ENCODE data around the gene RGS8.

Gene RGS8, protein sequence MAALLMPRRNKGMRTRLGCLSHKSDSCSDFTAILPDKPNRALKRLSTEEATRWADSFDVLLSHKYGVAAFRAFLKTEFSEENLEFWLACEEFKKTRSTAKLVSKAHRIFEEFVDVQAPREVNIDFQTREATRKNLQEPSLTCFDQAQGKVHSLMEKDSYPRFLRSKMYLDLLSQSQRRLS

DNA sequence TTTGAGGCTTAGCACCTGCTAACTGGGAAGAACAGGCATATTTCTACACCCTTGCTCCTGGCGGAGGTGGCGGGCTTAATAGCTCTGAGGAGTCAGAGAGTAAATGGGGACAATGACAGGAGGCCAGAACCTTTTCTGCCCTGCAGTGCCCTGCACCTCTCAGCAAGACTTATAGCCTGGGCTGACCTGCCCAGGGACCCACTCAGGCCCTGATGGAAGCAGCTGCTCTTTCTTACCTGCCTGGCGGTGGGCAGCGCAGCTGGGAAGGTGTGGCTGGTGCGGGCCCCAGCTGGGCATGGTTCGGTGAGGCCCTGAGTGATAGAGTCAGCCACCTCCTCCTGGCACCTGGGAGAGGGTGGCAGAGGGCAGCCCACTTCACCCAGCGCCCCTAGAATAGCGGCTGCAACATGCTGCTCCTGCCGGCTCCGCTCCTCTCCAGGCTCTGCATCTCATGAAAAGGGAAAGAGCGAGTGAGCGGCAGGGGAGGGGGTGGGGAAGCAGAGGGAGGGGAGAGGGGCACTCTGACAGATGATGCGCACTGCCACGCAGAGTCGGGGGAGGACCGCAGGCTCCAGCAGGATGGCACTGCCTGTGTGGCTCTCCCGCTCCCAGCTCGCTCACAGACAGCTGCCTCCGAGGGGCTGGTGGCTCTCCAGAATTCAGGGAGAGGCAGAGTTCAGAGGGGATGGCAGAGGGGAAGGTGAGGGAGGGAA is at the start of gene RGS8:
RGS8 (minus strand) TSS at position 472 of the 713 bp plus-strand sequence. CDS start 14,938 bp downstream, outside the sequence.
- no peak for DNase-seq (ENCODE audit: low spot score)

GRCh38 chr1:182731852-182732575 is 47.6 kb upstream of the RGS8 start:
- DNase-seq (ENCODE audit: low spot score) = no peak

GRCh38 chr1:182726912-182727311 is 42.5 kb upstream of the RGS8 start:
- no peak for DNase-seq (ENCODE audit: low spot score)

DNA sequence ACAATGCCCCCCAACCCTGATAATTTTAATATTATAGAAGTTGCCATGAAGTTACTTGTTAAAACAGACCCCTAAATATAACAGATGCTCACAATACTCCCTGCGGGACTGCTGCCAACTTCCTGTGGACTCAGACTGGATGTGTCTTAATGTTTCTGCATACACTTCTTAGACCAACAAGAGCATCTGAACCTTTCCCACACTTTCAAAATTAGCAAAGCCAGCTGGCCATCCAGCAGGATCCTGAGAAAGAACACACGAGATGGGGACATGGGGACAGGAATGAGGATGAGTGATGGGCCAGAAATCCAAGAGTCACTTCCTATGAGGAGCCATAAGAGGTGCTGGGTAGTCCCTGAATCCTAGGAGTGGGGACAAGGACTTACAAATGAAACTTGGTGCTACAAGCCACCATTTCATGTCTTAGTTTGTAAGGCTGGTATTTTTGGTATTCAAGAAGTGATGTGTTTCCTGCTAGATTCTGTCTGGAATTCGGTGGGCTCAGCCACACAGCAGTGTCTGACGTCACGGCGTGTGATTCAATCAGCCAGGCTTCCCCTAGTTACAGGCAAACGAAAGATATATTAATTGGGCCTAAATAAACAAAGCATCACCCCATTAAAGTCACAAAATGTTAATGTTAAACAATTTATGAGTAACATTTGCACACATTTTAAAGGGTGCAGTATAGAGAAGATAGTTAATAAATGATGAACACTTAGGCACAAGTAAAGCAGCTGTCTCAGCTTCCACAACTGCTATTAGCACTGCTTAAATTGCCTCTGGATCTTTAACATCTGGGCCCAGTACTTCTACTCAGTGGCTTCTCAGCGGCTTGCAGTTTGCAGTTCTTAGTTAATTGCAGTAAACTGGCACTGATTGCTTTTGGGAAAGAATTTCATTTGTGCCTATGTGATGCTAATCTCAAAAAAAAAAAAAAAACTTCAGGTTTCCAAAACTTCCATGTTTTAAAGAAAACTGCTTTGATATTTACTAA is 41.2 kb upstream of the RGS8 start:
- DNase-seq (ENCODE audit: low spot score) = no peak

DNA sequence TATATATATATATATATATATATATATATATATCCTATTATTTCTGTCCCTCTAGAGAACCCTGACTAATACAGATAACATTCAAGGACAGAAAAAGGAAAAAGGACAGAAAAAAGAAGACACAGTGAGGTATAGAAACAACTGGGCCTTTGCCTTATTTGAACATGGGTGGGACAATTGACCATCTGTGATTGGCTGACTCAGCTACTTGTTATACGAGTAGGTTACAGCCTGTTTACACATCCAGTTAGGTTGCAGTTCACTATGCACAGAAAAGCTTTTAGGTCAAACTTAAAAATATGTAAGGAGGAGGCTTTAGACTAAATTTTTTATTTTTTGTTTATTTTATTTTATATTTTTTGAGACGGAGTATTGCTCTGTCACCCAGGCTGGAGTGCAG is 39.8 kb upstream of the RGS8 start:
- no peak for DNase-seq (ENCODE audit: low spot score)

DNA sequence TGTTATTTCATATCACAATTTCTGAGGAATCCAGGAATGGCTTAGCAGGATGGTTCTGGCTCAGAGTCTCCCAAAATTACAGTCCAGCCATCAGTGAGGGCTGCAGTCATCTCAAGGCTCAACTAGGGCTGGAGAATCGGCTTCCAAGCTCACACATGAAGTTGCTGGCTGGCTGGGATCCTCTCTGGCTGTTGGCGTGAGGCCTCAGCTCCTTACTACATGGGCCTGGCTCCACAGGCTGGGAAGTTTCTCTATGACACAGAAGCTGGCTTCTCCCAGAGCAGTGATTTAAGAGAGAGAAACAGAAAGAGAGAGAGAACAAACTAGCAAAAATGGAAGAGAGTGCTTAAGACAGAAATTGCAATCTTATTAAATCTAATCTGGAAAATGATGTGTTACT is 38.8 kb upstream of the RGS8 start:
- DNase-seq (ENCODE audit: low spot score) = no peak

DNA sequence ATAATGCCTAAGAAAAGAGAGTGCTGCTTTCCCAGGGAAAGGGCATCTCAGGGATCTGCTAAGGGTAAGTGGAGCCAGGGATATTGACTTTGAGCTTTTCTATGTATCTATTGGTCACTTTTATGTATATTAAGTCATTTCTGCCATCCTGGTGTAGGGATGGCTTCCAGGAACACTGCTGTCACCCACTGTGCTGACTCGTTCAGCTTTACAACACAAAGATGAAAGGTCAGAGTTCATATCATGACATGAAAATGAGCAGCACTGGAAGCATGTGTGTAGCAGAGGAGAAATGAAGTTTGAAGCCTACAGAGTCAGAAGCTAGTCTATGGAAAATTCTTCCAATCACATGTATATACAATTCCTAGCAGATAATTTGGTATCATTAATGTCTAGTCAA is 37.1 kb upstream of the RGS8 start:
- DNase-seq (ENCODE audit: low spot score) = no peak

DNA sequence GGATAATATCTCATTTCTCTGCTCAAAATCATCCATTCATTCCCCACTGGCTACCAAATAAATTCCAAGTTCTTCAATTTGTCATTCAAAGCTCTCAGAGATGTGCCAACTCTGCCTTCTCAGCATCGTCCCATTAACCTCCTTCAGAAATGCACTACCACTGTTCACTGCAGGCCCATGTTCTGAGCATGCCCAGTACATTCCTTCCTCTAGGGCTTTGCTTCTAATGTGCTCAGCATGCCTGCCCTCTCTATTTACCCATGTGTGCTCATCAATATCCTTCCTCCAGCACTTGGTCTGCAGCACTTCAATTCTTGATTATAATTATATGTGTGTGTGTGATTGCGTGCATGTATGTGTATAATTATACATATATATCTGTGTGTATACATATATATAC is 36.1 kb upstream of the RGS8 start:
- no peak for DNase-seq (ENCODE audit: low spot score)

- no peak for DNase-seq (ENCODE audit: low spot score)
Measured at GRCh38 chr1:182719553-182719952, 35.2 kb upstream of the RGS8 start.

- no peak for DNase-seq (ENCODE audit: low spot score)
Measured at GRCh38 chr1:182718311-182718710, 33.9 kb upstream of the RGS8 start.

DNA sequence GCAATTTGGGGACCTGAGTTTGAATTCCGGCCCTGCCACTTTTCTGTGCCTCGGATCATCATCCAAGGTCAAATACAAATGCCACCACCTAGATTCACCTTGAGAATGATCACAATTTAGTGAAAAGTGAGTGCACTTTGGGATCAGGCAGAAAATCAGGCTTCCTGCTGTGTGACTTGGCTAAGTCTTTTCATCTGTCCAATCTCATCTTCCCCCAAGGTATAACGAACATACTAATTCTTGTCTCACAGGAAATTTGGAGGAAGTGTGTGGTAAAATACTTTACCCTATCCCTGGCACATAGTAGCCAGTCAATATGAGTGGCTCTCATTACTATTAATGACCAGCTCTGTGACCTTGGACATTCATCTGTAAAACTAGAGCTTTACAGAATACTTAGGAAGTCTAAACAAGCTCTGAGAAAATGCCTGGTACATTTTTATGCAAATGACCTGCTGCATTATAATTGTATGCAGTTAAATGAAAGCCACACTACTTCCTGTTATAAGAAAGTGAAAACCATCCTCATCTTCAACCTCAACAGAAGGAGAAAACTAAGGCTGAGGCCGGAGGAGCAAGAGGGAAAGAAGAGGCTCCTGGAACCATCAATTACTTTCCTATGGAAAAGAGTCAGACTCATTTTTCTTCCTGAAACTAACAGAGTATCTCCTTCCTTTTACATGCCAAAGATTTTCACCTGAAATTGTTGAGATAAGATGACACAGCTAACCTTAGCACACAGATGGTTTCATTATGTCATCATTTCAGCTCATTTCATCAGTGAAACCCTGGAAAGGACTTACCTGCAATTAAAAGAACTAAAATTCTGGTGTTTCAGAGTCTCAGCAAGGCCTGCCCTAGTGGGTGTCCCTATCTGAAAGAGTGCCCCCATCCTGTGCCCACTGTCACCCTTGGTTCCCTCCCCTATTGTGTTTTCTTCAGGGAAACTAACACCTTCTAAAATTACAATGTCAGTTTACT is 32.6 kb upstream of the RGS8 start:
- no peak for DNase-seq (ENCODE audit: low spot score)

DNA sequence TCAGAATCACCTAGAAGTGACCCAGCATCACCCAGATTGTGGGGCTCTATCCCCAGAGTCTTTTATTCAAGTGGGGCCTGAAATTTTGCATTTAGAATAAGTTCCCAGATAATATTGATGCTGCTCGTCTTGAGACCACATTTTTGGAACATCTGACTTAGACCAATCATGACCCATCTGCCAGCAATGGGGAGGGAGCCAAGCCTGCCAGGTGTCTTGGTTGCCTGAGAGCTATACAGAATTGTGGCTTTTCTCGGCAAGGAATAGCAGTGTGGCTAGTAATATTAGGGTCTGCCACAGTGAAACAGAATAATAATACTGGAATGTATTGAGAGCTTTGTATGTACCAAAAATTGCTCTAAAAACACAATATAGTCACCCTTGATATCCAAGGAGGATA is 31.1 kb upstream of the RGS8 start:
- no peak for DNase-seq (ENCODE audit: low spot score)

DNA sequence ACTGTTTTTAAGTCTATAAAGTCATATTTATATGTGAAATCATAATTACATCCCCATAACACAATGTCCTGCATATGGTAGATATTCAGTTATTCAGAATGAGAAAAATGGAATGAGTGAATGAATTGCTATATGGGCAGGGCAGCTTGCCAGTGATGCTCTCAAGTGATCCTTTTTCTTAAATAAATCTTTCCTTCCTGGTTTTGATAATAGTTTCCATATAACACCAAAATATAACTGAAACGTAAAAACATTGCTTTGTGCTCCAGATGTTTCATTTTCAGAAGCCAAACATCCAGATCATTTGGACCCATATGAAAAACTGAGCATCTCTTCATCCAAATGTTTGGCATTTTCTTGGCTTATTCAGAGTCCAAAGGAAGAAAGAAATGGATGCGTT is 30.2 kb upstream of the RGS8 start:
- DNase-seq (ENCODE audit: low spot score) = no peak

DNA sequence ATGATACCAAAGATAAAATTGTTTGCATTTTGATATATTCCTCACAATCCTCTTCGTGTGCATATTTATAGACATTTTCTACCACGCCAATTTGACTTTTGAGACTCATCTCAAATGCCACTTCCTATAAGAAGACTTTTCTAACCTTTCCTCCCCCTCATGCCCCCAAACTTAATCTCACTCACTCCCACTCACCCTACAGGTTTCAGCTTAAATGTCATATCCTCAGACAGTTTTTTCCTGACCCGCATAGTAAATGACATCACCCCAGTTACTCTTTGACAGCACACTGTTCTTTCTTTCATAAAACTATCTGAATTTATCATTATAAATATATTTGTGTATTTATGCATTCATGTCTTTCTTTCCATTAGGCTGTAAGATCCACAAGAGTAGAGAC is 29.6 kb upstream of the RGS8 start:
- no peak for DNase-seq (ENCODE audit: low spot score)

GRCh38 chr1:182713492-182713891 is 29.1 kb upstream of the RGS8 start:
- DNase-seq (ENCODE audit: low spot score) = no peak

DNA sequence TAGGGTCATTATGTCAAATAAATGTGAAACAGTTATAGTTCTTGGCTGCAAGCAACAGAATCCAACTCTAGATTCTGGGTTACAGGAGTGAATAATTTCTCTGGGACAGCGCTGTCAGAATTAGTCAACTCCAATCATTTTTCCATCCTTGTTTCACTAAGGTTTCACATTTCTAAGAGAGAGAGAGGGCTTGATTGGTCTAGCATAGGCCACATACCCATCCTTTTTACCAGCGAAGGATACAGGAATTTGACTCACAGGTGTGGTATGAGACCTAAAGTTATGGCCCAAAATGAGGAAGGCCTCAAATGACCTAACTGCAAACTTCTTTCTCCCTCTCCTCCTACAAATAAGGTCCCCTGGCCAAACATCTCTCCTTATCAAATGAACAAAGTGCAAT is 25.5 kb upstream of the RGS8 start:
- no peak for DNase-seq (ENCODE audit: low spot score)

GRCh38 chr1:182709225-182709764 is 24.9 kb upstream of the RGS8 start:
- DNase-seq (ENCODE audit: low spot score) = no peak

DNA sequence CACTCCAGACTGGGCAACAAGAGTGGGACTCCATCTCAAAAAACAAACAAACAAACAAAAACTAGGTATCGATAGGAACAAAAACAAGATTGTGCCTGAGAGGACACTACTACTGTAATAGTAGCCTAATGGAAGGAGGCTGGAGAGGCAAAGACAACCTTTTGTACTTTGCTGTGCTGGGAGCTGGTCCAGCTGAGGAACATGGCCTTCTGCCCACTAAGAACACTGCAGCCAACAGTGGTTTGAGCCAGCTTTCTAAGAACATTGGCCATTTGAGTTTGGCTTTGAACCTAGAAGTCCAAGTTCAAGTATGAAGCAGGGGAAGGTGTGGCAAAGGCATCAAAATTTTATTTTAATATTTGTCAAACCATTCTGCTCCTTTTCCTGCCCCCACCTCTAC is 22.7 kb upstream of the RGS8 start:
- DNase-seq (ENCODE audit: low spot score) = peak; percentile 52

GRCh38 chr1:182704677-182705076 is 20.3 kb upstream of the RGS8 start:
- no peak for DNase-seq (ENCODE audit: low spot score)

DNA sequence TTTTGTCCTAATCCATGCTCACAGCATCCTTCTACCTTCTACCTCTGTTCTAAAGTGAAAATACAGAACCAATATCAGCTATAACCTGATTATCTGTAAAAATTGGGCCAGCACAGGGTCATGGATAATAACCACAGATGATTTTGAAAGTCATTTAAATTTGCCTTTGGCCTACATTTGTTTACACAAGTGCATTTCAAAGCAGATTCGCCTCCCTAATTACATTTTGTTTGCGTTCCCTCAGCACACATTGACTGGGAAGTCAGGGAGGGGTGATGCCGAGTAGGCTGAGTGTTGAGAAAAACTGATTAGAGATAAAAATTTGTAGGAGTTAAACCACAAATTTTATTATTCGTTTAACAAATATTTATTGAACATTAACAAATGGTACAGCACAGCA is 19.2 kb upstream of the RGS8 start:
- DNase-seq (ENCODE audit: low spot score) = no peak

Measured in globus pallidus (tissue), 1 donor.